ENCODE data around the gene IGSF22. TPM values are rescaled to one million over a fixed set of nuclear protein-coding genes. Genes with fewer than 3 reads are reported as not detected.

Gene IGSF22
- total and polyA plus RNA-seq, 8 donors: 0.18 to 8.3 (median 0.56) TPM; not detected in 4

GRCh38 chr11:18704045-18704645 is 21.8 kb downstream of the IGSF22 start:
- Histone ChIP-seq H3K9me3 (no peaks in the 10 kb centered on the region), H3K4me1 (peaks cover 14 to 41% (median 38%) of the 10 kb centered on the region in 4 donors), H3K4me3 (no peak overlapping the region), H3K27ac (no peak overlapping the region), H3K36me3 (peaks cover 0 to 19% (median 16%) of the 10 kb centered on the region in 4 donors), H3K27me3 (peaks cover 0 to 12% (median 0%) of the 10 kb centered on the region in 3 donors)
- TF ChIP-seq EP300 (IDR thresholded peaks at IDR 0.05): no peak
- TF ChIP-seq POLR2A (IDR thresholded peaks at IDR 0.05): no peak
- TF ChIP-seq POLR2AphosphoS5 (IDR thresholded peaks at IDR 0.05): no peak
- no peak for TF ChIP-seq CTCF (IDR thresholded peaks at IDR 0.05)
- no peak for DNase-seq
- WGBS, 5 donors: 76 to 90% (median 87%) methylated on average over 5 of the region's 5 CpGs
- intact Hi-C loops (cut with DNase I; ENCODE audit: low total_unique reads): no loop called here

- Histone ChIP-seq H3K4me3 (no peak overlapping the region), H3K4me1 (peaks cover 14 to 44% (median 42%) of the 10 kb centered on the region in 4 donors), H3K36me3 (peaks cover 0 to 19% (median 16%) of the 10 kb centered on the region in 4 donors), H3K27me3 (peaks cover 0 to 12% (median 0%) of the 10 kb centered on the region in 3 donors), H3K27ac (no peak overlapping the region), H3K9me3 (no peaks in the 10 kb centered on the region)
- DNase-seq: no peak
- intact Hi-C loops (cut with DNase I; ENCODE audit: low total_unique reads): no loop called here
- TF ChIP-seq EP300 (IDR thresholded peaks at IDR 0.05): no peak
- 43 to 88% (median 83%) methylated on average over 2 of the region's 2 CpGs for WGBS, 5 donors
Measured at GRCh38 chr11:18703001-18703763, 22.8 kb downstream of the IGSF22 start.

GRCh38 chr11:18701614-18702216 is 24.3 kb downstream of the IGSF22 start:
- Histone ChIP-seq H3K27ac (no peak overlapping the region), H3K4me3 (no peak overlapping the region), H3K9me3 (no peaks in the 10 kb centered on the region), H3K4me1 (peaks cover 10 to 43% (median 41%) of the 10 kb centered on the region in 4 donors), H3K36me3 (peaks cover 0 to 19% (median 16%) of the 10 kb centered on the region in 4 donors), H3K27me3 (peaks cover 0 to 12% (median 0%) of the 10 kb centered on the region in 3 donors)
- no peak for DNase-seq
- intact Hi-C loops (cut with DNase I; ENCODE audit: low total_unique reads): no loop called here
- TF ChIP-seq POLR2A (IDR thresholded peaks at IDR 0.05): no peak
- no peak for TF ChIP-seq EP300 (IDR thresholded peaks at IDR 0.05)
- TF ChIP-seq CTCF (IDR thresholded peaks at IDR 0.05): no peak
- TF ChIP-seq POLR2AphosphoS5 (IDR thresholded peaks at IDR 0.05): no peak
- 94 to 96% (median 94%) methylated on average over 17 of the region's 17 CpGs for WGBS, 5 donors

GRCh38 chr11:18700872-18701271 is 25.1 kb downstream of the IGSF22 start:
- 95 to 97% (median 96%) methylated on average over 7 of the region's 7 CpGs for WGBS, 5 donors

More at GRCh38 chr11:18700872-18701271, 25.1 kb downstream of the IGSF22 start:
- Histone ChIP-seq H3K27me3 (peaks cover 0 to 4% (median 0%) of the 10 kb centered on the region in 3 donors), H3K36me3 (peaks cover 0 to 19% (median 16%) of the 10 kb centered on the region in 4 donors), H3K4me3 (no peak overlapping the region), H3K9me3 (no peaks in the 10 kb centered on the region), H3K27ac (no peak overlapping the region), H3K4me1 (peaks cover 8 to 37% (median 33%) of the 10 kb centered on the region in 4 donors)
- no peak for DNase-seq
- TF ChIP-seq CTCF (IDR thresholded peaks at IDR 0.05) (no peak), EP300 (IDR thresholded peaks at IDR 0.05) (no peak), POLR2AphosphoS5 (IDR thresholded peaks at IDR 0.05) (no peak), POLR2A (IDR thresholded peaks at IDR 0.05) (no peak)
- intact Hi-C loops (cut with DNase I; ENCODE audit: low total_unique reads): no loop called here

Data from stomach (tissue), 9 donors.